ENCODE data around the gene ARSB.
A peak's percentile ranks its signal among the peaks of the same experiment; 100 is the strongest.

- peak; percentile 87 for TF ChIP-seq CTCF (IDR thresholded peaks at IDR 0.05)
- no peak for TF ChIP-seq EZH2 (IDR thresholded peaks at IDR 0.05; ENCODE audit: borderline replicate concordance, insufficient read depth, low read depth, low read length, poor library complexity, severe bottlenecking)
Measured at GRCh38 chr5:79025054-79025472, 40.0 kb upstream of the ARSB start.
